Keratinocyte (primary cell): ENCODE data around the gene AFG1L. TPM values are rescaled to one million over a fixed set of nuclear protein-coding genes. Genes with fewer than 3 reads are reported as not detected.

ENCODE experiments used
- DNase-seq: peaks from one replicate; pipeline ENCODE4 v3.0.0-alpha.2; 2011; ENCODE audit warnings: low read depth, missing footprints, low spot score
- FAIRE-seq: peaks from 2 replicates; lab custom pipeline; 2011; peaks lifted over from hg19 to GRCh38; lab: Jason Lieb, UNC
- H2AFZ ChIP-seq: 2 replicates; pipeline ENCODE4 v1.6.0; 2012; ENCODE audit warnings: low read length, control low read depth, inconsistent platforms; ENCODE audit not compliant: control insufficient read depth
- H3K27ac ChIP-seq: 2 replicates; pipeline ENCODE4 v1.5.1; 2011; ENCODE audit warnings: low read length; ENCODE audit not compliant: control insufficient read depth, insufficient read depth
- H3K27me3 ChIP-seq: 3 replicates; pipeline ENCODE4 v1.6.0; 2011; ENCODE audit warnings: low read length; ENCODE audit not compliant: control insufficient read depth, insufficient read depth; ENCODE audit errors: extremely low read depth
- H3K36me3 ChIP-seq, 2 experiments: 2 replicates in 1 of 2; 3 replicates in 1 of 2; pipeline ENCODE4 v1.5.1; 2011; ENCODE audit warnings: low read length in 2 of 2, mild to moderate bottlenecking in 1 of 2; ENCODE audit not compliant: control insufficient read depth in 2 of 2, insufficient read depth in 2 of 2; ENCODE audit errors: extremely low read depth in 1 of 2
- H3K4me1 ChIP-seq: 3 replicates; pipeline ENCODE4 v1.5.1; 2011; ENCODE audit warnings: low read length; ENCODE audit not compliant: control insufficient read depth, insufficient read depth; ENCODE audit errors: extremely low read depth
- H3K4me2 ChIP-seq: 3 replicates; pipeline ENCODE4 v1.6.0; 2011; ENCODE audit warnings: low read depth, low read length; ENCODE audit not compliant: control insufficient read depth, insufficient read depth; ENCODE audit errors: extremely low read depth
- H3K4me3 ChIP-seq, 3 experiments: fragments of 200-600 bp in 1 of 3; sonication (generic) in 1 of 3; 2 replicates in 2 of 3; 3 replicates in 1 of 3; pipeline ENCODE4 v1.5.1; 2011 to 2016; ENCODE audit warnings: low read length in 3 of 3, mild to moderate bottlenecking in 3 of 3, control low read depth in 2 of 3, inconsistent platforms in 1 of 3, low read depth in 1 of 3, mixed read lengths in 1 of 3, mixed run types in 1 of 3, moderate library complexity in 1 of 3; ENCODE audit not compliant: control insufficient read depth in 2 of 3, insufficient read depth in 2 of 3; ENCODE audit errors: extremely low read depth in 1 of 3
- H3K79me2 ChIP-seq: 2 replicates; pipeline ENCODE4 v1.6.0; 2012; ENCODE audit warnings: low read length; ENCODE audit not compliant: control insufficient read depth, insufficient read depth
- H3K9ac ChIP-seq: 3 replicates; pipeline ENCODE4 v1.6.0; 2011; ENCODE audit warnings: low read length; ENCODE audit not compliant: control insufficient read depth, insufficient read depth; ENCODE audit errors: extremely low read depth
- H3K9me1 ChIP-seq: 3 replicates; pipeline ENCODE4 v1.6.0; 2011; ENCODE audit warnings: low read length; ENCODE audit not compliant: control insufficient read depth, insufficient read depth; ENCODE audit errors: extremely low read depth
- H3K9me3 ChIP-seq: 2 replicates; pipeline ENCODE4 v1.5.1; 2012; ENCODE audit warnings: low read depth, low read length; ENCODE audit not compliant: control insufficient read depth
- H4K20me1 ChIP-seq: 3 replicates; pipeline ENCODE4 v1.6.0; 2011; ENCODE audit warnings: low read length; ENCODE audit not compliant: control insufficient read depth, insufficient read depth; ENCODE audit errors: extremely low read depth
- EZH2 ChIP-seq: IDR thresholded peaks from one replicate; pipeline ENCODE4 v1.6.1; 2012; ENCODE audit warnings: inconsistent platforms, mild to moderate bottlenecking, low read length, moderate library complexity
- dilution Hi-C: fragments of 300-500 bp; cut with MboI; formaldehyde crosslinking; loops from one replicate; pipeline ENCODE4 v1.7.0; 2020; ENCODE audit warnings: low sequenced_read_pairs; ENCODE audit not compliant: extremely low pct_ligation_motif_present
- polyA plus RNA-seq, 5 experiments: library from polyadenylated mRNA; depleted of rRNA in 3 of 5; stranded (reverse) in 3 of 5; stranded (forward) in 1 of 5; unstranded in 1 of 5; fragments of >200 nt; gene quantifications; 1 replicate in 1 of 5; 2 replicates in 3 of 5; 3 replicates in 1 of 5; pipeline versions ENCODE4 v1.2.1 to v1.2.3, GENCODE V29; 2011 to 2012; ENCODE audit warnings: missing spikeins in 2 of 5, low read depth in 1 of 5, low replicate concordance in 1 of 5
- TF ChIP-seq, protein P1 (sequence below), 3 experiments: IDR thresholded peaks in 1 of 3; conservative IDR thresholded peaks in 1 of 3; optimal IDR thresholded peaks in 1 of 3; 2 replicates in 2 of 3; 3 replicates in 1 of 3; pipeline versions ENCODE3 to v1.5.1; 2011; ENCODE audit warnings: low read length in 3 of 3, mild to moderate bottlenecking in 3 of 3, moderate library complexity in 2 of 3, control low read depth in 1 of 3, inconsistent platforms in 1 of 3; ENCODE audit not compliant: insufficient read depth in 2 of 3; ENCODE audit errors: extremely low read depth in 1 of 3

AFG1L gene
- polyA plus RNA-seq, 1 donor (not counting 4 experiments of a cell fraction or from before 2014, with no cell fraction given): 3.1 TPM

DNA sequence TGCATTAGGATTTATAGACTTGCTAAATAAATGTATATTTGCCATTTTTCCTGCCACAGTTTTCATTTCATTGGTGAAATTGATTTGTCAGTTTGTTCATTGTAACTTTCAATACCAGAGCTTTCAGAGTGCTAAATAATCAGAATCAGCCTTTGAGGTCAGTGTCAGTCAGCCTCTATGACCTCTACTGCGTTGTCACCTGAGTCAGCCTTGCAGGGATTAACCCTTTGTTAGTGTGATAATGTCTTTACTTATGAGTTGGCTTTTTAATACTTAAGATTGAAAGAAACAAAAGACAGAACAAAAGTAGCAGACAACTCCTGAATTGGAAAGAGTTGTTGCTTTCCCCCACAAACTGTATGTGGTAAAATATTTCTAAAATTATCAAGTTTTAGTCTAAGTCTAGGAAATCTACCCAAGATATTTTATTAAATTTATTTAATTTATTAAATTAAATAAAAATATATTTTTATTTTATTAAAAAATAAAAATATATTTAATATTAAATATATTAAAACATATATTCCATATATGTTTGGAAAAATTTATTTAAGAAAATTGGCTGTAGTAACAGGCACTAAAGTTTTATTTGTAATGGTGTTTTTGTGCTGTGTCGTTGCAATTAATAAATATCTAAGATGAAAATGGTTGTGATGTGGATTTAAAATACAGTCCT, 125.2 kb downstream of the AFG1L start:
- Histone ChIP-seq H3K4me3 (no peak overlapping the region), H3K79me2 (no peaks in the 10 kb centered on the region), H3K27ac (no peak overlapping the region), H3K9ac (no peak overlapping the region), H3K9me1 (no peaks in the 10 kb centered on the region), H4K20me1 (no peaks in the 10 kb centered on the region), H3K4me2 (no peak overlapping the region), H3K36me3 (no peaks in the 10 kb centered on the region), H3K9me3 (no peaks in the 10 kb centered on the region), H3K27me3 (no peaks in the 10 kb centered on the region), H3K4me1 (no peaks in the 10 kb centered on the region), H2AFZ (no peak overlapping the region)
- DNase-seq (no peak), FAIRE-seq (no peak)
- TF ChIP-seq EZH2: no peak
- TF ChIP-seq, protein P1, sequence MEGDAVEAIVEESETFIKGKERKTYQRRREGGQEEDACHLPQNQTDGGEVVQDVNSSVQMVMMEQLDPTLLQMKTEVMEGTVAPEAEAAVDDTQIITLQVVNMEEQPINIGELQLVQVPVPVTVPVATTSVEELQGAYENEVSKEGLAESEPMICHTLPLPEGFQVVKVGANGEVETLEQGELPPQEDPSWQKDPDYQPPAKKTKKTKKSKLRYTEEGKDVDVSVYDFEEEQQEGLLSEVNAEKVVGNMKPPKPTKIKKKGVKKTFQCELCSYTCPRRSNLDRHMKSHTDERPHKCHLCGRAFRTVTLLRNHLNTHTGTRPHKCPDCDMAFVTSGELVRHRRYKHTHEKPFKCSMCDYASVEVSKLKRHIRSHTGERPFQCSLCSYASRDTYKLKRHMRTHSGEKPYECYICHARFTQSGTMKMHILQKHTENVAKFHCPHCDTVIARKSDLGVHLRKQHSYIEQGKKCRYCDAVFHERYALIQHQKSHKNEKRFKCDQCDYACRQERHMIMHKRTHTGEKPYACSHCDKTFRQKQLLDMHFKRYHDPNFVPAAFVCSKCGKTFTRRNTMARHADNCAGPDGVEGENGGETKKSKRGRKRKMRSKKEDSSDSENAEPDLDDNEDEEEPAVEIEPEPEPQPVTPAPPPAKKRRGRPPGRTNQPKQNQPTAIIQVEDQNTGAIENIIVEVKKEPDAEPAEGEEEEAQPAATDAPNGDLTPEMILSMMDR (optimal IDR thresholded peaks at IDR 0.05 in 1 of 3, IDR thresholded peaks at IDR 0.05 in 1 of 3, conservative IDR thresholded peaks at IDR 0.05 in 1 of 3; ENCODE audit: extremely low read depth in 1 of 3, insufficient read depth in 2 of 3, low read length in 3 of 3): no peak
- dilution Hi-C loops: no loop called here

DNA sequence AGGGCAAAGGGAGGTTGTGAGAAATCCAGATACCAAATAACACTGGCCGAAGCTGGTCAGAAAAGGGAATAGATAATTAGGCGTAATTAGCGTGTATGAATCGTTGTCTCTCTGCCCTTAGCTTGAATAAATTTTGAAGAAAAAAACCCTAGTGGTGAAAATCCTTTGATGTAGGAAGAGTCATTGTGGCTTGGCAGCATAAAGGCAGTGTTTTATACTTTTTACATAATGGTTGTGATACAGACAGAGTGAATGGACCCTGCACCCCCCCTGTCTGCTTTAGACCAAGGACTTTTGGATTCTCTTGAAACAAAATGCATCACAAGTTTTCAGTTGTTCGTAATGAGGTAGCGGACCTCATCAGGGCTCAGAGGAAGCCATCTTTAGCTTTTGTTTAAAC, 126.5 kb downstream of the AFG1L start:
- Histone ChIP-seq H3K36me3 (no peaks in the 10 kb centered on the region), H3K27ac (no peak overlapping the region), H3K27me3 (no peaks in the 10 kb centered on the region), H3K9me1 (no peaks in the 10 kb centered on the region), H3K4me2 (no peak overlapping the region), H3K4me1 (no peaks in the 10 kb centered on the region), H2AFZ (no peak overlapping the region), H4K20me1 (no peaks in the 10 kb centered on the region), H3K79me2 (no peaks in the 10 kb centered on the region), H3K4me3 (no peak overlapping the region), H3K9ac (no peak overlapping the region), H3K9me3 (no peaks in the 10 kb centered on the region)
- FAIRE-seq (no peak), DNase-seq (no peak)
- dilution Hi-C loops: no loop called here
- no peak for TF ChIP-seq EZH2
- TF ChIP-seq, protein P1 (optimal IDR thresholded peaks at IDR 0.05 in 1 of 3, IDR thresholded peaks at IDR 0.05 in 1 of 3, conservative IDR thresholded peaks at IDR 0.05 in 1 of 3; ENCODE audit: extremely low read depth in 1 of 3, insufficient read depth in 2 of 3, low read length in 3 of 3): no peak
